Karpas-422 (cell line): Measurements from ENCODE around the gene CLMN. TPM values are rescaled to one million over a fixed set of nuclear protein-coding genes. Genes with fewer than 3 reads are reported as not detected.
A peak's percentile ranks its signal among the peaks of the same experiment; 100 is the strongest.

ENCODE experiments used
- DNase-seq: peaks from one replicate; pipeline ENCODE4 v3.0.0-alpha.2; 2015
- H2AFZ ChIP-seq: fragments of 200-600 bp; sonication (generic); 2 replicates; pipeline ENCODE4 v1.6.1; 2014; ENCODE audit warnings: antibody characterized with exemption, low read length, mixed read lengths
- H3K27ac ChIP-seq: fragments of 200-600 bp; sonication (generic); 2 replicates; pipeline ENCODE4 v1.5.1; 2014; ENCODE audit warnings: mild to moderate bottlenecking, low read length, moderate library complexity
- H3K27me3 ChIP-seq: fragments of 200-600 bp; sonication (generic); 2 replicates; pipeline ENCODE4 v1.6.1; 2014; ENCODE audit warnings: low read length, mixed read lengths
- H3K36me3 ChIP-seq: fragments of 200-600 bp; sonication (generic); 2 replicates; pipeline ENCODE4 v1.6.1; 2014; ENCODE audit warnings: low read length, mixed read lengths; ENCODE audit not compliant: insufficient read depth
- H3K4me1 ChIP-seq: fragments of 200-600 bp; sonication (generic); 2 replicates; pipeline ENCODE4 v1.6.1; 2014; ENCODE audit warnings: mild to moderate bottlenecking, low read length, mixed read lengths
- H3K4me2 ChIP-seq: fragments of 200-600 bp; sonication (generic); 2 replicates; pipeline ENCODE4 v1.6.1; 2014; ENCODE audit warnings: low read length, low read depth, mild to moderate bottlenecking; ENCODE audit not compliant: poor library complexity, severe bottlenecking
- H3K4me3 ChIP-seq: fragments of 200-600 bp; sonication (generic); 2 replicates; pipeline ENCODE4 v1.5.1; 2014; ENCODE audit warnings: mild to moderate bottlenecking, antibody characterized with exemption, low read length, mixed read lengths
- H3K79me2 ChIP-seq: fragments of 200-600 bp; sonication (generic); 2 replicates; pipeline ENCODE4 v1.6.1; 2014; ENCODE audit warnings: mild to moderate bottlenecking, low read length, mixed read lengths
- H3K9ac ChIP-seq: fragments of 200-600 bp; sonication (generic); 2 replicates; pipeline ENCODE4 v1.6.0; 2014; ENCODE audit warnings: low read length
- H3K9me2 ChIP-seq: fragments of 200-600 bp; sonication (generic), shearing (Covaris generic); replicated peaks from 2 replicates; pipeline ENCODE4 v1.6.0; 2014; ENCODE audit warnings: mild to moderate bottlenecking, low read length, moderate library complexity; ENCODE audit not compliant: insufficient read depth
- H3K9me3 ChIP-seq: fragments of 300-700, 200-600 bp; sonication (generic); 2 replicates; pipeline ENCODE4 v1.6.1; 2014; ENCODE audit warnings: low read length, mixed read lengths
- H4K20me1 ChIP-seq: fragments of 200-600 bp; sonication (generic); 2 replicates; pipeline ENCODE4 v1.6.1; 2014; ENCODE audit warnings: mild to moderate bottlenecking, antibody characterized with exemption, low read length, low read depth; ENCODE audit not compliant: insufficient read depth
- total RNA-seq: library from RNA; depleted of rRNA; stranded (reverse); fragments of >200 nt; shearing (Covaris generic); gene quantifications from 2 replicates; pipeline ENCODE4 v1.2.3, GENCODE V29; 2014; ENCODE audit warnings: low replicate concordance

CLMN gene
- total RNA-seq, 1 experiment from 2014 or later, result 56.1 TPM

- Histone ChIP-seq H3K79me2 (peaks cover 36% of the 10 kb centered on the region), H3K9ac (no peak overlapping the region), H3K9me3 (no peaks in the 10 kb centered on the region), H2AFZ (no peak overlapping the region), H3K27ac (peak overlapping the region; percentile 16), H3K27me3 (no peaks in the 10 kb centered on the region), H3K36me3 (no peaks in the 10 kb centered on the region), H3K4me3 (no peak overlapping the region), H3K4me2 (no peak overlapping the region), H4K20me1 (no peaks in the 10 kb centered on the region), H3K9me2 (no peaks in the 10 kb centered on the region), H3K4me1 (peaks cover 73% of the 10 kb centered on the region)
- DNase-seq, result no peak
Measured at GRCh38 chr14:95246870-95247269, 72.8 kb downstream of the CLMN start.

DNA sequence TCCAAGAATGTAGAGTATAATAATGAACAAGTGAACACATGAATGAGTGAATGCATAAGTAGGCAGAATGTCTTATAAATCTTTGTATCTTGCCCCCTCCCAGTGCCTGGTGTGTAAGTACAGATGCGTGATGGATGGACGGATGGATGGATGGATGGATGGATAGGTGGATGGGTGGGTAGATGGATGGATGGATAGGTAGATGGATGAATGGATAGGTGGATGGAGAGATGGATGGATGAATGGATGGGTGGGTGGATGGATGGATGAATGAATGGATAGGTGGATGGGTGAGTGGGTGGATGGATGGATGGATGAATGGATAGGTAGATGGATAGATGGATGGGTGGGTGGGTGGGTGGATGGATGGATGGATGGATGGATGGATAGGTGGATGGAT is 74.4 kb downstream of the CLMN start:
- Histone ChIP-seq H3K9ac (no peak overlapping the region), H3K27ac (no peak overlapping the region), H3K79me2 (peaks cover 39% of the 10 kb centered on the region), H3K27me3 (no peaks in the 10 kb centered on the region), H4K20me1 (no peaks in the 10 kb centered on the region), H3K36me3 (no peaks in the 10 kb centered on the region), H3K9me3 (no peaks in the 10 kb centered on the region), H3K4me2 (no peak overlapping the region), H3K4me3 (no peak overlapping the region), H3K9me2 (no peaks in the 10 kb centered on the region), H3K4me1 (peaks cover 73% of the 10 kb centered on the region), H2AFZ (no peak overlapping the region)
- no peak for DNase-seq

GRCh38 chr14:95244587-95244986 is 75.1 kb downstream of the CLMN start:
- no peak overlapping the region for H2AFZ ChIP-seq
- no peak for DNase-seq
- peaks cover 38% of the 10 kb centered on the region for H3K79me2 ChIP-seq
- H3K9me3 ChIP-seq, result no peaks in the 10 kb centered on the region
- peak overlapping the region; percentile 70 for H3K27ac ChIP-seq
- no peak overlapping the region for H3K4me2 ChIP-seq
- no peaks in the 10 kb centered on the region for H3K36me3 ChIP-seq
- H3K9me2 ChIP-seq, result no peaks in the 10 kb centered on the region
- no peak overlapping the region for H3K9ac ChIP-seq
- no peaks in the 10 kb centered on the region for H4K20me1 ChIP-seq
- no peaks in the 10 kb centered on the region for H3K27me3 ChIP-seq
- H3K4me1 ChIP-seq, result peaks cover 73% of the 10 kb centered on the region
- H3K4me3 ChIP-seq, result no peak overlapping the region

DNA sequence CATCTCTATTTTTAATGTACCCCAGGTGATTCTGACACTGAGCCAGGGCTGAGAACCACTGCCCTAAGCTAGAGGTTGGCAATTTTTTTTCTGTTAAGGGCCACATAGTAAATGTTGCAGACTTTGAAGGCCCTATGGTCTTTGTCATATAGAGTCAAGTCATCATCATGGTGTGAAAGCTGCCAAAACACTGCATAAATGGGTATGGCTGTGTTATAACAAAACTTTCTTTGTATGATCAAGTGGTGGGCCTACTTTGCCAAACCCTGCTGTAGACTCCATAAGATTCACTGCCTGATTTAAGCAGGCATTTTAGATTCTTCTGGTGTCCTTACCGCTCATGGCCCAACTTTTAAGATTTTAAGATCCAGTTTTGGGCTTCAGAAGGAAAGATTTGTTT is 76.8 kb downstream of the CLMN start:
- H2AFZ ChIP-seq, result no peak overlapping the region
- H3K4me2 ChIP-seq, result no peak overlapping the region
- H3K36me3 ChIP-seq, result no peaks in the 10 kb centered on the region
- no peaks in the 10 kb centered on the region for H3K9me3 ChIP-seq
- H3K9me2 ChIP-seq, result no peaks in the 10 kb centered on the region
- H3K4me1 ChIP-seq, result peaks cover 73% of the 10 kb centered on the region
- peaks cover 36% of the 10 kb centered on the region; the same call in 1 of the 2 replicates for H3K79me2 ChIP-seq
- H3K9ac ChIP-seq, result no peak overlapping the region
- peak overlapping the region; percentile 70 for H3K27ac ChIP-seq
- H4K20me1 ChIP-seq, result no peaks in the 10 kb centered on the region
- no peaks in the 10 kb centered on the region for H3K27me3 ChIP-seq
- H3K4me3 ChIP-seq, result no peak overlapping the region
- DNase-seq, result peak; percentile 46

DNA sequence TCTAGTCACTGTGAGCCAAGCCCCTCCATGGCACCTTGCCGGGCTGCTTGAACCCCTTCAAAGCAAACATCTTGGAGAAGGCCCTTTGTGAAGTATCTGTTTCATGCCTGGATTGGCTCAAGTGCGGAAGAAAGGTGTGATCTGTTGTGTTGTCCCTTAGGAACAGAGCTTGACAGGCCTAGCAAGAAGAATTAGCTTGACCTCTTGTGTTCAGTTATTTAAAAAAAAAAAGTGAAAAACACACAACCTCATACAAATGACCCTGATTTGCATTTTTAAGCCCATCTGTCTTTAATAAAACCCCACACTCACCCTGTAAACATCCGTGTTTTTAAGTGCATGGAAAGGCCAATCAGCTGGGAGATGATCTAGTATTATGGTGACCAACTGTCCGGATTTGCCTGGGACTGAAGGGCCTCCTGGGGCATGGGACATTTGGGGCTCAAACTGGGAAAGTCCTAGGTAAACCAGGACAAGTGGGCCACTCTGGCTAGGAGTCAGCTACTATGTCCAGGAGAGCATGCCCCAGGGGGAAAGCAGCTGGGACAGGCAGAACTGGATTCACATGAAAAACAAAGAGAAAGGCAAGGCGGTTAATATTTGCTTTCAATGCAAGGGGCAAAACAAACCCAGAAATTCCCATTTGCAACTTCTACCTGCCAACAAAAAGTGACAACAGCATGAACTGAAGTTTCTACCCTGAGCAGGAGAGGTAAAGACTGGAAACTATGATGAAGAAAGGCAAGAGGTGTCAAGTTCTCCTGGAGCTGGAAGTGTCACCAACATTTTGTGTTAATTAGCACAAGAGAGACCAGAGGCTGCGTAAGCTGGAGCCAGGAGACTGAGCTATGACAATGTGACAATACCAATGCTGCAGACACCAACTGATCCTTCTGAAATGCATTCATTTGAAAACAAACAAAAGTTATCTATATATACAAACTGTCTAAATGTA is 78.6 kb downstream of the CLMN start:
- Histone ChIP-seq H3K4me3 (no peak overlapping the region), H3K4me2 (peak overlapping the region; percentile 78), H3K9ac (peak overlapping the region; percentile 42), H3K4me1 (peaks cover 74% of the 10 kb centered on the region), H3K27me3 (no peaks in the 10 kb centered on the region), H3K9me2 (no peaks in the 10 kb centered on the region), H4K20me1 (no peaks in the 10 kb centered on the region), H2AFZ (no peak overlapping the region), H3K9me3 (no peaks in the 10 kb centered on the region), H3K27ac (peak overlapping the region; percentile 97), H3K36me3 (no peaks in the 10 kb centered on the region), H3K79me2 (peaks cover 41% of the 10 kb centered on the region)
- DNase-seq, result peak; percentile 66

GRCh38 chr14:95238487-95239298 is 81.0 kb downstream of the CLMN start:
- Histone ChIP-seq H3K27me3 (no peaks in the 10 kb centered on the region), H3K9me3 (no peaks in the 10 kb centered on the region), H3K4me3 (no peak overlapping the region), H3K4me2 (peak overlapping the region; percentile 78), H3K4me1 (peaks cover 94% of the 10 kb centered on the region), H3K9me2 (no peaks in the 10 kb centered on the region), H3K9ac (peak overlapping the region; percentile 74), H3K79me2 (peaks cover 49% of the 10 kb centered on the region), H4K20me1 (no peaks in the 10 kb centered on the region), H2AFZ (no peak overlapping the region), H3K27ac (peak overlapping the region; percentile 97), H3K36me3 (no peaks in the 10 kb centered on the region)
- peak; percentile 63 for DNase-seq

DNA sequence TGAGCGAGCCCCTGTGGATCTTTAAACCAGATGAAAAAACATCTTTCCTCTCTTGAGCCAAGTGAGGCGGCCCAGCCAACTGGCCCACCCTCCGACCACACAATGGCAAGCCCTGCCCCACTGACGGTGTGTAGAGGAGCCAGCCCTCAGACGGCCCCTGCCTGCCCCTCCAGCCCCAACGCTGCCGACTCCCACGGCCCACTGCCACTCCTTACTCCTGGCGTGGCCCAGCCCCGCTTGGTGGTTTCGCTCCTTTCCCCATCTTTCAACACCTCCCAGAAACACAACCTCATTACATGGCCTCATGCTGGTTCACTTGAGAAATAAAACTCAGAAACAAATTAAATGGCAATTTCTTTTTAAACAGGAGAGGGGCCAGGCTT is 81.8 kb downstream of the CLMN start:
- no peaks in the 10 kb centered on the region for H3K9me3 ChIP-seq
- DNase-seq, result no peak
- peaks cover 49% of the 10 kb centered on the region for H3K79me2 ChIP-seq
- no peaks in the 10 kb centered on the region for H3K9me2 ChIP-seq
- H3K9ac ChIP-seq, result peak overlapping the region; percentile 74
- peak overlapping the region; percentile 97 for H3K27ac ChIP-seq
- peaks cover 94% of the 10 kb centered on the region for H3K4me1 ChIP-seq
- H3K36me3 ChIP-seq, result no peaks in the 10 kb centered on the region
- peak overlapping the region; percentile 78 for H3K4me2 ChIP-seq
- no peak overlapping the region for H2AFZ ChIP-seq
- H3K27me3 ChIP-seq, result no peaks in the 10 kb centered on the region
- H4K20me1 ChIP-seq, result no peaks in the 10 kb centered on the region
- H3K4me3 ChIP-seq, result no peak overlapping the region
